Measurements from ENCODE around the gene PPIA.

- TF ChIP-seq CTCF (conservative IDR thresholded peaks at IDR 0.05; ENCODE audit: low read length) (no peak), EZH2phosphoT487 (IDR thresholded peaks at IDR 0.05; ENCODE audit: borderline replicate concordance, low read depth, low read length) (no peak)
Measured at GRCh38 chr7:44748045-44748947, 48.2 kb upstream of the PPIA start, which contains the start of gene ZMIZ2.
